Measurements from ENCODE around the gene LUC7L.

DNA sequence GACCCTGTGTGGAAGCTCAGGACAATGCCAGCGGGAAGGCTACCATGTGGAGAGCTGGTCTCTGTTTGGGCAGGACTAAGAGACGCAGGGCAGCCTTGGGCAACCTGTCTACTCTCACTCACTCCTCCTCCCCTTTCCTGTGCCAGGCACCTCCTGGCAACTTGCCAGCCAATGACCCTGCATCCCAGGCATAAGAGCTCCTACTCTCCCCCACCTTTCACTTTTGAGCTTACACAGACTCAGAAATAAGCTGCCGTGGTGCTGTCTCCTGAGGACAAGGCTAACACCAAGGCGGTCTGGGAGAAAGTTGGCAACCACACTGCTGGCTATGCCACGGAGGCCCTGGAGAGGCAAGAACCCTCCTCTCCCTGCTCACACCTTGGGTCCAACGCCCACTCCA, 60.8 kb downstream of the LUC7L start:
- TF ChIP-seq POLR2AphosphoS5 (IDR thresholded peaks at IDR 0.05; ENCODE audit: low read depth, low read length) (no peak), SIN3A (IDR thresholded peaks at IDR 0.05; ENCODE audit: borderline replicate concordance, insufficient read depth, low read length) (no peak)
- TF ChIP-seq, protein P1, sequence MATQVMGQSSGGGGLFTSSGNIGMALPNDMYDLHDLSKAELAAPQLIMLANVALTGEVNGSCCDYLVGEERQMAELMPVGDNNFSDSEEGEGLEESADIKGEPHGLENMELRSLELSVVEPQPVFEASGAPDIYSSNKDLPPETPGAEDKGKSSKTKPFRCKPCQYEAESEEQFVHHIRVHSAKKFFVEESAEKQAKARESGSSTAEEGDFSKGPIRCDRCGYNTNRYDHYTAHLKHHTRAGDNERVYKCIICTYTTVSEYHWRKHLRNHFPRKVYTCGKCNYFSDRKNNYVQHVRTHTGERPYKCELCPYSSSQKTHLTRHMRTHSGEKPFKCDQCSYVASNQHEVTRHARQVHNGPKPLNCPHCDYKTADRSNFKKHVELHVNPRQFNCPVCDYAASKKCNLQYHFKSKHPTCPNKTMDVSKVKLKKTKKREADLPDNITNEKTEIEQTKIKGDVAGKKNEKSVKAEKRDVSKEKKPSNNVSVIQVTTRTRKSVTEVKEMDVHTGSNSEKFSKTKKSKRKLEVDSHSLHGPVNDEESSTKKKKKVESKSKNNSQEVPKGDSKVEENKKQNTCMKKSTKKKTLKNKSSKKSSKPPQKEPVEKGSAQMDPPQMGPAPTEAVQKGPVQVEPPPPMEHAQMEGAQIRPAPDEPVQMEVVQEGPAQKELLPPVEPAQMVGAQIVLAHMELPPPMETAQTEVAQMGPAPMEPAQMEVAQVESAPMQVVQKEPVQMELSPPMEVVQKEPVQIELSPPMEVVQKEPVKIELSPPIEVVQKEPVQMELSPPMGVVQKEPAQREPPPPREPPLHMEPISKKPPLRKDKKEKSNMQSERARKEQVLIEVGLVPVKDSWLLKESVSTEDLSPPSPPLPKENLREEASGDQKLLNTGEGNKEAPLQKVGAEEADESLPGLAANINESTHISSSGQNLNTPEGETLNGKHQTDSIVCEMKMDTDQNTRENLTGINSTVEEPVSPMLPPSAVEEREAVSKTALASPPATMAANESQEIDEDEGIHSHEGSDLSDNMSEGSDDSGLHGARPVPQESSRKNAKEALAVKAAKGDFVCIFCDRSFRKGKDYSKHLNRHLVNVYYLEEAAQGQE (IDR thresholded peaks at IDR 0.05; ENCODE audit: insufficient read depth in 1 of 2, low read depth in 2 of 2, low read length in 2 of 2), result no peak
